Neural cell (in vitro differentiated cells): ENCODE results near the gene RING1. TPM values are rescaled to one million over a fixed set of nuclear protein-coding genes. Genes with fewer than 3 reads are reported as not detected.

ENCODE experiments used
- H2AFZ ChIP-seq: fragments of 200-600, 300-800 bp; sonication (generic), shearing (Covaris generic); 2 replicates; pipeline ENCODE4 v1.6.0; 2014; ENCODE audit warnings: low read depth, mild to moderate bottlenecking, antibody characterized with exemption, low read length, moderate library complexity
- H3F3A ChIP-seq: fragments of 200-600 bp; shearing (Covaris generic); 2 replicates; pipeline ENCODE4 v1.6.1; 2016; ENCODE audit warnings: mild to moderate bottlenecking, moderate library complexity, mixed read lengths, antibody characterized with exemption, low read length; ENCODE audit not compliant: insufficient read depth, poor library complexity, severe bottlenecking
- H3K27ac ChIP-seq: fragments of 200-600, 300-800 bp; sonication (generic), shearing (Covaris generic); 2 replicates; pipeline ENCODE4 v1.5.1; 2014; ENCODE audit warnings: mild to moderate bottlenecking, low read length, moderate library complexity
- H3K27me3 ChIP-seq: fragments of 300-800, 200-600 bp; sonication (generic), shearing (Covaris generic); 2 replicates; pipeline ENCODE4 v1.6.0; 2014; ENCODE audit warnings: mild to moderate bottlenecking, low read depth, low read length, moderate library complexity; ENCODE audit not compliant: insufficient read depth
- H3K36me3 ChIP-seq: fragments of 300-800, 200-600 bp; sonication (generic), shearing (Covaris generic); 2 replicates; pipeline ENCODE4 v1.5.1; 2014; ENCODE audit warnings: mild to moderate bottlenecking, antibody characterized with exemption, low read length, moderate library complexity; ENCODE audit not compliant: insufficient read depth
- H3K4me2 ChIP-seq: fragments of 300-800, 200-600 bp; sonication (generic), shearing (Covaris generic); 2 replicates; pipeline ENCODE4 v1.6.0; 2014; ENCODE audit warnings: mild to moderate bottlenecking, low read length
- H3K4me3 ChIP-seq: fragments of 300-800, 200-600 bp; sonication (generic), shearing (Covaris generic); 2 replicates; pipeline ENCODE4 v1.5.1; 2014; ENCODE audit warnings: mild to moderate bottlenecking, low read length, moderate library complexity
- H3K79me2 ChIP-seq: fragments of 200-600 bp; shearing (Covaris generic); replicated peaks from 2 replicates; pipeline ENCODE4 v1.6.0; 2014; ENCODE audit warnings: mild to moderate bottlenecking, low read length, moderate library complexity; ENCODE audit not compliant: insufficient read depth
- H3K9ac ChIP-seq: fragments of 300-800, 200-600 bp; sonication (generic), shearing (Covaris generic); 2 replicates; pipeline ENCODE4 v1.6.1; 2016; ENCODE audit warnings: mild to moderate bottlenecking, low read length, mixed read lengths
- H3K9me2 ChIP-seq: fragments of 200-600 bp; shearing (Covaris generic); 2 replicates; pipeline ENCODE4 v1.6.1; 2016; ENCODE audit warnings: mild to moderate bottlenecking, low read length, mixed read lengths; ENCODE audit not compliant: insufficient read depth
- H3K9me3 ChIP-seq: fragments of 200-600, 300-800 bp; sonication (generic), shearing (Covaris generic); 2 replicates; pipeline ENCODE4 v1.6.1; 2016; ENCODE audit warnings: mild to moderate bottlenecking, mixed run types, low read length, moderate library complexity, mixed read lengths
- H4K20me1 ChIP-seq: fragments of 200-600 bp; shearing (Covaris generic); 2 replicates; pipeline ENCODE4 v1.6.1; 2016; ENCODE audit warnings: mild to moderate bottlenecking, mixed run types; ENCODE audit not compliant: insufficient read depth
- CTCF ChIP-seq: fragments of 450-650 bp; IDR thresholded peaks from 2 replicates; pipeline ENCODE4 v1.5.1; 2014; ENCODE audit warnings: antibody characterized with exemption, mild to moderate bottlenecking, moderate library complexity; ENCODE audit not compliant: poor library complexity, severe bottlenecking
- EP300 ChIP-seq: fragments of 450-650 bp; conservative IDR thresholded peaks from 2 replicates; pipeline ENCODE4 v1.6.1; 2014; ENCODE audit warnings: antibody characterized with exemption, mild to moderate bottlenecking, moderate library complexity; ENCODE audit not compliant: poor library complexity, severe bottlenecking
- EZH2 ChIP-seq: fragments of 200-600, 300-800 bp; shearing (Covaris generic), sonication (generic); IDR thresholded peaks from 2 replicates; pipeline ENCODE4 v1.6.1; 2014; ENCODE audit warnings: antibody characterized with exemption, low read length, borderline replicate concordance, mild to moderate bottlenecking; ENCODE audit not compliant: insufficient read depth, poor library complexity, severe bottlenecking
- MXI1 ChIP-seq: fragments of 450-650 bp; conservative IDR thresholded peaks from 2 replicates; pipeline ENCODE4 v1.6.1; 2014; ENCODE audit warnings: antibody characterized with exemption, mild to moderate bottlenecking; ENCODE audit not compliant: poor library complexity, severe bottlenecking
- POLR2AphosphoS5 ChIP-seq: IDR thresholded peaks from 2 replicates; pipeline ENCODE4 v1.6.1; 2012
- RAD21 ChIP-seq: fragments of 450-650 bp; conservative IDR thresholded peaks from 2 replicates; pipeline ENCODE4 v1.6.1; 2014; ENCODE audit warnings: antibody characterized with exemption, mild to moderate bottlenecking, moderate library complexity
- REST ChIP-seq: IDR thresholded peaks from 2 replicates; pipeline ENCODE4 v1.6.1; 2012; ENCODE audit warnings: borderline replicate concordance
- SMC3 ChIP-seq: fragments of 450-650 bp; conservative IDR thresholded peaks from 2 replicates; pipeline ENCODE4 v1.6.1; 2014; ENCODE audit warnings: antibody characterized with exemption, mild to moderate bottlenecking, moderate library complexity; ENCODE audit not compliant: poor library complexity
- TAF1 ChIP-seq: IDR thresholded peaks from 2 replicates; pipeline ENCODE4 v1.6.1; 2012; ENCODE audit warnings: low read depth
- polyA plus RNA-seq: library from polyadenylated mRNA; depleted of rRNA; stranded (reverse); fragments of >200 nt; gene quantifications from 2 replicates; pipeline ENCODE4 v1.2.3, GENCODE V29; 2014

Gene RING1
- polyA plus RNA-seq, 1 donor from 2014 or later: 107 TPM

- Histone ChIP-seq H3F3A (no peaks in the 10 kb centered on the region), H3K9me3 (no peaks in the 10 kb centered on the region), H3K27ac (no peak overlapping the region), H3K79me2 (no peaks in the 10 kb centered on the region), H3K4me2 (no peak overlapping the region), H3K4me3 (no peak overlapping the region), H3K9ac (no peak overlapping the region), H2AFZ (no peak overlapping the region), H3K27me3 (no peaks in the 10 kb centered on the region), H3K36me3 (no peaks in the 10 kb centered on the region), H3K9me2 (no peaks in the 10 kb centered on the region), H4K20me1 (no peaks in the 10 kb centered on the region)
- TF ChIP-seq MXI1 (no peak), REST (no peak), TAF1 (no peak), SMC3 (no peak), EZH2 (no peak), POLR2AphosphoS5 (no peak), CTCF (no peak), EP300 (no peak), RAD21 (no peak)
Measured at GRCh38 chr6:33176906-33177305, 31.4 kb upstream of the RING1 start.

- Histone ChIP-seq H3K9me3 (no peaks in the 10 kb centered on the region), H4K20me1 (no peaks in the 10 kb centered on the region), H3K27ac (no peak overlapping the region), H3K27me3 (no peaks in the 10 kb centered on the region), H3K4me3 (no peak overlapping the region), H3K9me2 (no peaks in the 10 kb centered on the region), H3K9ac (no peak overlapping the region), H2AFZ (no peak overlapping the region), H3F3A (no peaks in the 10 kb centered on the region), H3K4me2 (no peak overlapping the region), H3K79me2 (no peaks in the 10 kb centered on the region), H3K36me3 (no peaks in the 10 kb centered on the region)
- TF ChIP-seq CTCF (no peak), EP300 (no peak), TAF1 (no peak), RAD21 (no peak), SMC3 (no peak), POLR2AphosphoS5 (no peak), REST (no peak), MXI1 (no peak), EZH2 (no peak)
Measured at GRCh38 chr6:33177552-33178446, 30.5 kb upstream of the RING1 start.
